GM10266 (cell line): ENCODE measurements around the gene MAN1A2.
"Not testable (repeated sequence)": the region's sequence is repeated elsewhere in the genome, so short reads cannot be mapped to it uniquely, and the experiment has no call there.

Experiments used
- DNase-seq: peaks from one replicate; pipeline ENCODE4 v3.0.0; 2012; ENCODE audit errors: extremely low spot score
- CTCF ChIP-seq: IDR thresholded peaks from 2 replicates; pipeline ENCODE4 v1.5.1; 2012; ENCODE audit warnings: mild to moderate bottlenecking, low read depth; ENCODE audit not compliant: control insufficient read depth, insufficient read depth; ENCODE audit errors: missing control alignments

Gene MAN1A2

GRCh38 chr1:117346206-117346928 lies 20.9 kb upstream of the MAN1A2 start:
- no peak for DNase-seq
- no peak for TF ChIP-seq CTCF

GRCh38 chr1:117347907-117348306 lies 19.3 kb upstream of the MAN1A2 start:
- no peak for TF ChIP-seq CTCF
- no peak for DNase-seq

- not testable (repeated sequence) for DNase-seq
Observed at GRCh38 chr1:117352695-117353094, 14.6 kb upstream of the MAN1A2 start.

- not testable (repeated sequence) for DNase-seq
Observed at GRCh38 chr1:117357833-117358603, 9.2 kb upstream of the MAN1A2 start.

- not testable (repeated sequence) for DNase-seq
Observed at GRCh38 chr1:117358604-117358887, 8.7 kb upstream of the MAN1A2 start.

GRCh38 chr1:117359561-117360289 lies 7.5 kb upstream of the MAN1A2 start:
- DNase-seq, result no peak
- no peak for TF ChIP-seq CTCF

- TF ChIP-seq CTCF, result no peak
- DNase-seq, result no peak
Observed at GRCh38 chr1:117362986-117363385, 4.3 kb upstream of the MAN1A2 start.

- no peak for DNase-seq
- TF ChIP-seq CTCF, result no peak
Observed at GRCh38 chr1:117363571-117364048, 3.6 kb upstream of the MAN1A2 start.
